OCI-LY7 (cell line): ENCODE data around the gene ZNF778.

Experiments used
- EZH2phosphoT487 ChIP-seq: fragments of 200-600 bp; sonication (generic); IDR thresholded peaks from 2 replicates; pipeline ENCODE4 v1.6.1; 2018; ENCODE audit warnings: low read depth, borderline replicate concordance, mild to moderate bottlenecking, mixed run types, antibody characterized with exemption, low read length, moderate library complexity, mixed read lengths
- TF ChIP-seq, protein P1 (sequence below): fragments of 200-600 bp; sonication (generic); conservative IDR thresholded peaks from 2 replicates; pipeline ENCODE4 v1.5.1; 2014; ENCODE audit warnings: mild to moderate bottlenecking, antibody characterized with exemption, low read length, moderate library complexity, mixed read lengths

DNA sequence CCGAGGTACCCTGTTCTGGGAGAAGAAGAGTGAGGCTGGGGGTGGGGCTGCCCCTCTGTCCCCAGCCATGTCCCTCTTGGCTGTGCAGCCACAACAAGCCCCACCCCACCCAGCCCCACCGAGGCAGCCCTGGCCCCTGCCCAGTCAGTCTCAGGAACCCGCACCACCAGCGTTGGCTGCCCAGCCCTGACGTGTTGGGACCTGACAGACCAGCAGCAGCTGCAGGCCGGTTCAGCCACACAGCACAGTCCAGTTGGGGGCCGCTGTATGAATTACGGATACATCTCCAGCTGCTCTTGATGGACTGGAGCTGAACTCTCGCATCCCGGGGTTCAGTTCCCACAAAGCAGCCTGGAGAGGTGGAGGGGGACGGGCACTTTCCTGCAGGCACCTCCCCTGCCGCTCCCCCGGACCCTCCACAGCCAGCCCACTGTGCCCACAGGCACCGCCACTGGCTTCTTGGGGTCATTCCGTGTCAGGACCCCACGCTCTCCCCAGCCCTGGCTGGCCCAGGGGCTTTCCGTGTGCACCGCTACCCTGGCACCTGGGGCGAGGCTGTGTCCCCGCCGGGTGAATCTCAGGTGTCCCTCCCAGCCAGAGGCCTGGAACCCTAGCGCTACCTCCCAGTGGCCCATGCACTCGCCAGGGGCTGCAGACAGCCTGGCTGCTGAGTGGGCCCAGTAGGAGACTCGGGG lies 38.9 kb upstream of the ZNF778 start:
- TF ChIP-seq, protein P1, sequence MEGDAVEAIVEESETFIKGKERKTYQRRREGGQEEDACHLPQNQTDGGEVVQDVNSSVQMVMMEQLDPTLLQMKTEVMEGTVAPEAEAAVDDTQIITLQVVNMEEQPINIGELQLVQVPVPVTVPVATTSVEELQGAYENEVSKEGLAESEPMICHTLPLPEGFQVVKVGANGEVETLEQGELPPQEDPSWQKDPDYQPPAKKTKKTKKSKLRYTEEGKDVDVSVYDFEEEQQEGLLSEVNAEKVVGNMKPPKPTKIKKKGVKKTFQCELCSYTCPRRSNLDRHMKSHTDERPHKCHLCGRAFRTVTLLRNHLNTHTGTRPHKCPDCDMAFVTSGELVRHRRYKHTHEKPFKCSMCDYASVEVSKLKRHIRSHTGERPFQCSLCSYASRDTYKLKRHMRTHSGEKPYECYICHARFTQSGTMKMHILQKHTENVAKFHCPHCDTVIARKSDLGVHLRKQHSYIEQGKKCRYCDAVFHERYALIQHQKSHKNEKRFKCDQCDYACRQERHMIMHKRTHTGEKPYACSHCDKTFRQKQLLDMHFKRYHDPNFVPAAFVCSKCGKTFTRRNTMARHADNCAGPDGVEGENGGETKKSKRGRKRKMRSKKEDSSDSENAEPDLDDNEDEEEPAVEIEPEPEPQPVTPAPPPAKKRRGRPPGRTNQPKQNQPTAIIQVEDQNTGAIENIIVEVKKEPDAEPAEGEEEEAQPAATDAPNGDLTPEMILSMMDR = no peak
- TF ChIP-seq EZH2phosphoT487 = no peak
